HEK293 (cell line): Measurements from ENCODE around the gene SSTR5.
A peak's percentile ranks its signal among the peaks of the same experiment; 100 is the strongest.

Experiments used
- CTCF ChIA-PET: fragments of 350-600 bp; formaldehyde crosslinking; extraction: SDS; loops from one replicate; lab custom pipeline; 2021; ENCODE audit warnings: antibody characterized with exemption; lab: Yijun Ruan, JAX
- POLR2A ChIA-PET: fragments of 300-600 bp; formaldehyde crosslinking; extraction: SDS; loops from one replicate; lab custom pipeline; 2020; ENCODE audit warnings: antibody characterized with exemption, inconsistent platforms; lab: Yijun Ruan, JAX
- H3K27ac ChIP-seq: fragments of 200-500 bp; sonication (Bioruptor generic); 2 replicates; pipeline ENCODE4 v1.5.1; 2014; ENCODE audit warnings: low read depth, low read length, control low read depth, inconsistent platforms; ENCODE audit errors: extremely low read depth
- H3K36me3 ChIP-seq, 2 experiments: fragments of 200-500 bp in 1 of 2; sonication (Bioruptor generic) in 1 of 2; 1 replicate in 1 of 2; 2 replicates in 1 of 2; pipeline ENCODE4 v1.5.1; 2014 to 2017; ENCODE audit warnings: inconsistent platforms in 2 of 2, low read length in 2 of 2; ENCODE audit not compliant: control insufficient read depth in 2 of 2, insufficient read depth in 1 of 2
- H3K4me1 ChIP-seq: fragments of 200-500 bp; sonication (Bioruptor generic); 2 replicates; pipeline ENCODE4 v1.5.1; 2014; ENCODE audit warnings: mild to moderate bottlenecking, low read length, inconsistent platforms; ENCODE audit not compliant: control insufficient read depth, insufficient read depth
- H3K4me3 ChIP-seq: 2 replicates; pipeline ENCODE4 v1.5.1; 2011; ENCODE audit warnings: low read depth, mild to moderate bottlenecking, control low read depth, low read length, moderate library complexity
- H3K9me3 ChIP-seq: fragments of 200-500 bp; sonication (Bioruptor generic); 2 replicates; pipeline ENCODE4 v1.5.1; 2014; ENCODE audit warnings: low read depth, low read length, inconsistent platforms; ENCODE audit not compliant: control insufficient read depth, insufficient read depth
- GLIS1 ChIP-seq: fragments of 450-650 bp; formaldehyde crosslinking; IDR thresholded peaks from 2 replicates; pipeline ENCODE4 v1.5.1; 2016; ENCODE audit warnings: missing biosample characterization, missing genetic modification characterization
- HOXA7 ChIP-seq: sonication (generic); formaldehyde crosslinking; IDR thresholded peaks from 2 replicates; pipeline ENCODE4 v1.8.1; 2022; ENCODE audit warnings: missing genetic modification reagents, borderline replicate concordance
- REPIN1 ChIP-seq: fragments of 450-650 bp; formaldehyde crosslinking; IDR thresholded peaks from 2 replicates; pipeline ENCODE4 v1.5.1; 2017; ENCODE audit warnings: missing biosample characterization, missing genetic modification characterization, low read depth
- SP2 ChIP-seq: fragments of 450-650 bp; formaldehyde crosslinking; IDR thresholded peaks from 2 replicates; pipeline ENCODE4 v1.5.1; 2016; ENCODE audit warnings: missing biosample characterization, missing genetic modification characterization
- YY1 ChIP-seq: fragments of 450-650 bp; formaldehyde crosslinking; IDR thresholded peaks from 2 replicates; pipeline ENCODE4 v1.5.1; 2018; ENCODE audit warnings: missing biosample characterization, missing genetic modification characterization
- ZIC2 ChIP-seq: fragments of 450-650 bp; formaldehyde crosslinking; IDR thresholded peaks from 2 replicates; pipeline ENCODE4 v1.5.1; 2016; ENCODE audit warnings: missing biosample characterization, missing genetic modification characterization
- ZNF121 ChIP-seq: fragments of 450-650 bp; formaldehyde crosslinking; IDR thresholded peaks from 2 replicates; pipeline ENCODE4 v1.5.1; 2016; ENCODE audit warnings: missing biosample characterization, missing genetic modification characterization
- ZNF184 ChIP-seq: fragments of 450-650 bp; IDR thresholded peaks from 2 replicates; pipeline ENCODE4 v1.5.1; 2018; ENCODE audit warnings: missing biosample characterization, mild to moderate bottlenecking, missing genetic modification characterization
- ZNF214 ChIP-seq: fragments of 450-650 bp; formaldehyde crosslinking; IDR thresholded peaks from 2 replicates; pipeline ENCODE4 v1.5.1; 2017; ENCODE audit warnings: missing biosample characterization, mild to moderate bottlenecking, missing genetic modification characterization, borderline replicate concordance
- ZNF341 ChIP-seq: fragments of 450-650 bp; formaldehyde crosslinking; IDR thresholded peaks from 2 replicates; pipeline ENCODE4; 2016; ENCODE audit warnings: low read depth, missing biosample characterization, missing genetic modification characterization
- ZNF529 ChIP-seq: fragments of 450-650 bp; formaldehyde crosslinking; IDR thresholded peaks from 2 replicates; pipeline ENCODE4 v1.5.1; 2017; ENCODE audit warnings: missing genetic modification characterization, missing biosample characterization; ENCODE audit not compliant: insufficient replicate concordance
- ZNF785 ChIP-seq: fragments of 450-650 bp; formaldehyde crosslinking; IDR thresholded peaks from 2 replicates; pipeline ENCODE4 v1.5.1; 2016; ENCODE audit warnings: missing biosample characterization, missing genetic modification characterization
- TF ChIP-seq, protein P1 (sequence below): fragments of 450-650 bp; formaldehyde crosslinking; IDR thresholded peaks from 2 replicates; pipeline ENCODE4 v1.5.0; 2017; ENCODE audit warnings: missing biosample characterization, missing genetic modification characterization, borderline replicate concordance
- TF ChIP-seq, protein P2 (sequence below): fragments of 450-650 bp; formaldehyde crosslinking; IDR thresholded peaks from 2 replicates; pipeline ENCODE4 v1.5.1; 2017; ENCODE audit warnings: missing biosample characterization, missing genetic modification characterization
- TF ChIP-seq, protein P3 (sequence below): fragments of 450-650 bp; formaldehyde crosslinking; IDR thresholded peaks from 2 replicates; pipeline ENCODE4 v1.5.1; 2016; ENCODE audit warnings: missing biosample characterization, missing genetic modification characterization
- TF ChIP-seq, protein P4 (sequence below): fragments of 450-650 bp; formaldehyde crosslinking; IDR thresholded peaks from 2 replicates; pipeline ENCODE4 v1.5.1; 2016; ENCODE audit warnings: missing biosample characterization, missing genetic modification characterization

The SSTR5 gene

DNA sequence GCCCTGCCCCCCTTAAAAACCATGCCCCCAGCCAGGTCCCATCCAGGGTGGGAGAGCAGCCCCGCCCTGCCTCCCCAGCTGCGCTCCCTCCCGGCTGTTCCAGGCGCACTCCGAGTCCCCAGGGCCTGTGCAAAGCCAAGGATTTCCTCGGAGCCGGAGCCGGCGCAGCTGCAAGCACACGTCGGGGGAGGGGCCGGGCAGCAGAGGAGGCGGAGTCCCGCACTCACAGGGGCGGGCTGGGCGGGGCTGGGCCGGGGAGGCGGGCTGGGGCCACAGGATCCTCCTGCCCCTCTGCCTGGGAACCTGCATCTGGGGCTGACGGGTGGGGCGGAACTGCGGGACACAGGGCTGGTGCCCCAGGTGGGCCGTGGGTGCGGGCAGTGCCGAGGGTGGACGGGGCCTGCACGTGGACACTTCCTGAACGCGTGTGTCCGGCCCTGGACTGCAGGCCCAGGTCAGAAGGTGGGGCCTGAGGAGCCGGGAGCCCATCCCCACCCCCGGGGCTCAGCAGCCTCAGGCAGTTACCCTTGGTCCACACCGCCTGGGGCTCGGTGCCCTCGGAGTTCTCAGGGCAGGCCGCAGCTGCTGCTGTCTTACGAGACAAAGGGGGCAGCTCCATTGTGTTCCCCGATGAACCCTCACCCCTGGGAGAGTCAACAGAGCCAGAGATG, 24.0 kb upstream of the SSTR5 start (continued):
- TF ChIP-seq, protein P1, sequence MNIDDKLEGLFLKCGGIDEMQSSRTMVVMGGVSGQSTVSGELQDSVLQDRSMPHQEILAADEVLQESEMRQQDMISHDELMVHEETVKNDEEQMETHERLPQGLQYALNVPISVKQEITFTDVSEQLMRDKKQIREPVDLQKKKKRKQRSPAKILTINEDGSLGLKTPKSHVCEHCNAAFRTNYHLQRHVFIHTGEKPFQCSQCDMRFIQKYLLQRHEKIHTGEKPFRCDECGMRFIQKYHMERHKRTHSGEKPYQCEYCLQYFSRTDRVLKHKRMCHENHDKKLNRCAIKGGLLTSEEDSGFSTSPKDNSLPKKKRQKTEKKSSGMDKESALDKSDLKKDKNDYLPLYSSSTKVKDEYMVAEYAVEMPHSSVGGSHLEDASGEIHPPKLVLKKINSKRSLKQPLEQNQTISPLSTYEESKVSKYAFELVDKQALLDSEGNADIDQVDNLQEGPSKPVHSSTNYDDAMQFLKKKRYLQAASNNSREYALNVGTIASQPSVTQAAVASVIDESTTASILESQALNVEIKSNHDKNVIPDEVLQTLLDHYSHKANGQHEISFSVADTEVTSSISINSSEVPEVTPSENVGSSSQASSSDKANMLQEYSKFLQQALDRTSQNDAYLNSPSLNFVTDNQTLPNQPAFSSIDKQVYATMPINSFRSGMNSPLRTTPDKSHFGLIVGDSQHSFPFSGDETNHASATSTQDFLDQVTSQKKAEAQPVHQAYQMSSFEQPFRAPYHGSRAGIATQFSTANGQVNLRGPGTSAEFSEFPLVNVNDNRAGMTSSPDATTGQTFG, result no peak
- TF ChIP-seq ZNF214 (tag by site-specific recombination) (no peak), ZNF341 (tag by site-specific recombination) (peak; percentile 90), ZNF529 (tag by site-specific recombination) (no peak), ZNF184 (tag by site-specific recombination) (no peak), ZNF121 (tag by site-specific recombination) (no peak), REPIN1 (tag by site-specific recombination) (no peak), GLIS1 (peak; percentile 95), YY1 (tag by site-specific recombination) (no peak), SP2 (peak; percentile 52)
- TF ChIP-seq, protein P2, sequence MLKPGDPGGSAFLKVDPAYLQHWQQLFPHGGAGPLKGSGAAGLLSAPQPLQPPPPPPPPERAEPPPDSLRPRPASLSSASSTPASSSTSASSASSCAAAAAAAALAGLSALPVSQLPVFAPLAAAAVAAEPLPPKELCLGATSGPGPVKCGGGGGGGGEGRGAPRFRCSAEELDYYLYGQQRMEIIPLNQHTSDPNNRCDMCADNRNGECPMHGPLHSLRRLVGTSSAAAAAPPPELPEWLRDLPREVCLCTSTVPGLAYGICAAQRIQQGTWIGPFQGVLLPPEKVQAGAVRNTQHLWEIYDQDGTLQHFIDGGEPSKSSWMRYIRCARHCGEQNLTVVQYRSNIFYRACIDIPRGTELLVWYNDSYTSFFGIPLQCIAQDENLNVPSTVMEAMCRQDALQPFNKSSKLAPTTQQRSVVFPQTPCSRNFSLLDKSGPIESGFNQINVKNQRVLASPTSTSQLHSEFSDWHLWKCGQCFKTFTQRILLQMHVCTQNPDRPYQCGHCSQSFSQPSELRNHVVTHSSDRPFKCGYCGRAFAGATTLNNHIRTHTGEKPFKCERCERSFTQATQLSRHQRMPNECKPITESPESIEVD (tag by site-specific recombination), result no peak
- TF ChIP-seq, protein P3, sequence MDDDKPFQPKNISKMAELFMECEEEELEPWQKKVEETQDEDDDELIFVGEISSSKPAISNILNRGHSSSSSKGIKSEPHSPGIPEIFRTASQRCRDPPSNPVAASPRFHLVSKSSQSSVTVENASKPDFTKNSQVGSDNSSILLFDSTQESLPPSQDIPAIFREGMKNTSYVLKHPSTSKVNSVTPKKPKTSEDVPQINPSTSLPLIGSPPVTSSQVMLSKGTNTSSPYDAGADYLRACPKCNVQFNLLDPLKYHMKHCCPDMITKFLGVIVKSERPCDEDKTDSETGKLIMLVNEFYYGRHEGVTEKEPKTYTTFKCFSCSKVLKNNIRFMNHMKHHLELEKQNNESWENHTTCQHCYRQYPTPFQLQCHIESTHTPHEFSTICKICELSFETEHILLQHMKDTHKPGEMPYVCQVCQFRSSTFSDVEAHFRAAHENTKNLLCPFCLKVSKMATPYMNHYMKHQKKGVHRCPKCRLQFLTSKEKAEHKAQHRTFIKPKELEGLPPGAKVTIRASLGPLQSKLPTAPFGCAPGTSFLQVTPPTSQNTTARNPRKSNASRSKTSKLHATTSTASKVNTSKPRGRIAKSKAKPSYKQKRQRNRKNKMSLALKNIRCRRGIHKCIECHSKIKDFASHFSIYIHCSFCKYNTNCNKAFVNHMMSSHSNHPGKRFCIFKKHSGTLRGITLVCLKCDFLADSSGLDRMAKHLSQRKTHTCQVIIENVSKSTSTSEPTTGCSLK (tag by site-specific recombination), result no peak
- TF ChIP-seq, protein P4, sequence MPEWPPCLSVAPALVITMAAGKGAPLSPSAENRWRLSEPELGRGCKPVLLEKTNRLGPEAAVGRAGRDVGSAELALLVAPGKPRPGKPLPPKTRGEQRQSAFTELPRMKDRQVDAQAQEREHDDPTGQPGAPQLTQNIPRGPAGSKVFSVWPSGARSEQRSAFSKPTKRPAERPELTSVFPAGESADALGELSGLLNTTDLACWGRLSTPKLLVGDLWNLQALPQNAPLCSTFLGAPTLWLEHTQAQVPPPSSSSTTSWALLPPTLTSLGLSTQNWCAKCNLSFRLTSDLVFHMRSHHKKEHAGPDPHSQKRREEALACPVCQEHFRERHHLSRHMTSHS (tag by site-specific recombination), result no peak

DNA sequence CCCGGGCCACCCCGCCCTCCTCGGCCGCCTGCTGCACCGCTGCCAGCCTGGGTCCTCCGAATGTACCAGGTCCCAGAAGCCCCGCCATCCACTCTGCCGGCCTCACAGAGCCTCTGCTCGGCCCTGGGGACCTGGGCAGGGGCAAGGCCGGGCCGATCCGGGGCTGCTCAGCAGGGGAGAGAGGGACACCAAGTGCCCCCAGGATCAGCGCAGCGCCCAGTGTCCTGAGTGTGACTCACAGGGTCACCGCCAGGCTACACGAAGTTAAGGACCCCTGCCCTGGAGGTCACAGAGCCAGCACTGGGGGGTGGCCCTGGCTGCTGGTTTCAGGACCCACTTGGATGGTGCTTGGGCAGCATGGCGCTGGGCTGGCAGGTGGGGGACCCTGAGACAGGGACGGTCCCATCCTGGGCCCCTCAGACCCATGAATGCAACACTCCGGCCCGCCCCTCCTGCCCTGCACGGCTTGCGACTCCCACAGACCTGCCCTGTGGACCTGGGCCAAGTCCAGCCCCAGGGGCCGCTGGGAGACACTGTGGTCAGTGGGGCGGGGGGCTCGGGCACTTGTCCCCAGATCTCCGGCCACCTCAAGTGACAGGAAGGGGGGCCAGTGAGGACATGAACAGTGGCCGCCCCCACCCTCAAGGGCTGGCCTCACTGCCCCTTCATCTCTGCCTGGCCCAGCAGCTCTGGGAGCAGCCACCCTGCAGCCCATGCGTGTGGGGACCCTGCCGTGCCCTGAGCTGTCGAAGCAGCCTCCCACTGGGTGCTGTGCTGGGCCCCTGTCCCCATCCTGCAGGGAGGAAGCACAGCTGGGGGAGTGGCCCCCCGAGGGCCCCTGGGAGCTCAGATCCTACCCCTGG, 23.2 kb upstream of the SSTR5 start:
- Histone ChIP-seq H3K4me1 (no peaks in the 10 kb centered on the region), H3K36me3 (no peaks in the 10 kb centered on the region), H3K27ac (no peak overlapping the region), H3K9me3 (no peaks in the 10 kb centered on the region), H3K4me3 (no peak overlapping the region)
- CTCF ChIA-PET, result no interaction called here
- POLR2A ChIA-PET, result no interaction called here
- TF ChIP-seq ZIC2 (tag by site-specific recombination) (peak; percentile 96), GLIS1 (peak; percentile 76), HOXA7 (CRISPR knock-in tag) (0 out of 2 replicates have a peak, but pooled peaks have one; percentile 80), ZNF785 (no peak)
